K562 (cell line): ENCODE measurements around the gene LEMD3. TPM values are rescaled to one million over a fixed set of nuclear protein-coding genes. Genes with fewer than 3 reads are reported as not detected.

Experiments
- ATF4 ChIP-seq: fragments of 450-650 bp; formaldehyde crosslinking; IDR thresholded peaks from 2 replicates; pipeline ENCODE4 v1.4.0; 2022; ENCODE audit warnings: mild to moderate bottlenecking, moderate library complexity
- CCAR2 ChIP-seq: fragments of 200-400 bp; formaldehyde crosslinking; IDR thresholded peaks from 2 replicates; pipeline ENCODE4 v1.6.1; 2017; ENCODE audit warnings: mild to moderate bottlenecking, low read depth, low read length
- CLOCK ChIP-seq: fragments of 250-450 bp; sonication (Bioruptor Pico); IDR thresholded peaks from 2 replicates; pipeline ENCODE4 v1.4.0; 2020; ENCODE audit warnings: mild to moderate bottlenecking, moderate library complexity, borderline replicate concordance
- E2F8 ChIP-seq: fragments of 450-650 bp; IDR thresholded peaks from 2 replicates; pipeline ENCODE4 v1.7.1; 2018; ENCODE audit warnings: mild to moderate bottlenecking, low read depth; ENCODE audit not compliant: partially characterized antibody
- HDAC3 ChIP-seq: fragments of 450-650 bp; IDR thresholded peaks from 2 replicates; pipeline ENCODE4 v1.6.1; 2018; ENCODE audit warnings: borderline replicate concordance, mild to moderate bottlenecking, moderate library complexity; ENCODE audit not compliant: partially characterized antibody
- HES1 ChIP-seq: fragments of 450-650 bp; IDR thresholded peaks from 2 replicates; pipeline ENCODE4 v1.6.1; 2016; ENCODE audit warnings: low read depth, mild to moderate bottlenecking, moderate library complexity
- HOMEZ ChIP-seq: fragments of 250-450 bp; sonication (Bioruptor Pico); IDR thresholded peaks from 2 replicates; pipeline ENCODE4 v1.4.0; 2020; ENCODE audit warnings: mild to moderate bottlenecking, moderate library complexity
- KLF1 ChIP-seq: fragments of 450-650 bp; IDR thresholded peaks from 2 replicates; pipeline ENCODE4 v1.6.1; 2016; ENCODE audit warnings: missing genetic modification characterization, missing compliant biosample characterization
- NFE2L1 ChIP-seq: fragments of 450-650 bp; IDR thresholded peaks from 2 replicates; pipeline ENCODE4 v1.6.1; 2016; ENCODE audit warnings: missing genetic modification characterization, low read depth, mild to moderate bottlenecking, missing compliant biosample characterization, moderate library complexity, borderline replicate concordance
- NFRKB ChIP-seq: fragments of 450-650 bp; IDR thresholded peaks from 2 replicates; pipeline ENCODE4 v1.6.1; 2016; ENCODE audit warnings: low read depth
- NRF1 ChIP-seq, 2 experiments: fragments of 450-650 bp; IDR thresholded peaks in 1 of 2; conservative IDR thresholded peaks in 1 of 2; 2 replicates each; pipeline ENCODE4 v1.6.1; 2014; ENCODE audit warnings: mild to moderate bottlenecking in 2 of 2
- STAT5A ChIP-seq: IDR thresholded peaks from 2 replicates; pipeline ENCODE4 v1.6.1; 2012; ENCODE audit warnings: low read length, inconsistent platforms, borderline replicate concordance
- TBP ChIP-seq: optimal IDR thresholded peaks from 2 replicates; pipeline ENCODE3; 2011; ENCODE audit warnings: low read depth, low read length, improper control_type of control experiment
- TRIM28 ChIP-seq: fragments of 450-650 bp; IDR thresholded peaks from 2 replicates; pipeline ENCODE4 v1.6.1; 2017
- ZBTB34 ChIP-seq: fragments of 250-450 bp; sonication (Bioruptor Pico); IDR thresholded peaks from 2 replicates; pipeline ENCODE4 v1.8.0; 2021; ENCODE audit warnings: mild to moderate bottlenecking, moderate library complexity
- ZNF143 ChIP-seq: sonication (generic); formaldehyde crosslinking; IDR thresholded peaks from 2 replicates; pipeline ENCODE4 v1.9.0; 2022; ENCODE audit warnings: mild to moderate bottlenecking, missing genetic modification reagents
- ZNF217 ChIP-seq: sonication (generic); formaldehyde crosslinking; IDR thresholded peaks from 2 replicates; pipeline ENCODE4 v1.8.0; 2022; ENCODE audit warnings: mild to moderate bottlenecking, missing genetic modification reagents
- ZNF551 ChIP-seq: fragments of 250-450 bp; sonication (Bioruptor Pico); IDR thresholded peaks from 2 replicates; pipeline ENCODE4 v1.5.0; 2021; ENCODE audit warnings: mild to moderate bottlenecking, moderate library complexity
- polyA plus RNA-seq, 8 experiments: library from polyadenylated mRNA; depleted of rRNA in 4 of 8; stranded (reverse) in 5 of 8; unstranded in 3 of 8; fragments of >200 nt; fragmentation: Nextera tagmentation in 2 of 8; fragmentation: Illumina TruSeq in 1 of 8; extraction: Ambion mirVana in 2 of 8; extraction: Trizol in 1 of 8; gene quantifications; 2 replicates each; pipeline versions ENCODE4 v1.2.1 to v1.2.3, GENCODE V29; 2011 to 2014; ENCODE audit warnings: inconsistent platforms in 1 of 8, missing spikeins in 1 of 8
- total RNA-seq, 7 experiments: library from RNA; depleted of rRNA in 6 of 7; stranded (reverse); fragments of >200 nt in 6 of 7; fragmentation: Illumina TruSeq in 2 of 7; extraction: Trizol in 2 of 7; gene quantifications; 2 replicates each; pipeline versions ENCODE4 v1.2.1 to v1.2.3, GENCODE V29; 2011 to 2021; ENCODE audit warnings: low replicate concordance in 1 of 7

Gene LEMD3
- total and polyA plus RNA-seq, 9 of the 15 experiments (the other 6 are each of a cell fraction or from before 2014, with no cell fraction given): 6.8 to 37.4 (median 17.2) TPM

GRCh38 chr12:65182012-65182739, 12.8 kb downstream of the LEMD3 start (continued):
- no peak for TF ChIP-seq HES1
- TF ChIP-seq CCAR2: no peak
- no peak for TF ChIP-seq NFRKB
- no peak for TF ChIP-seq ZNF217
- TF ChIP-seq ZNF551 (CRISPR knock-in tag): no peak
- peak; percentile 70 for TF ChIP-seq ATF4 (CRISPR knock-in tag)
- no peak for TF ChIP-seq ZBTB34 (CRISPR knock-in tag)
- TF ChIP-seq TRIM28: no peak
- no peak for TF ChIP-seq STAT5A
- TF ChIP-seq NFE2L1 (tag): no peak
- TF ChIP-seq CLOCK (CRISPR knock-in tag): no peak
- no peak for TF ChIP-seq TBP
- no peak for TF ChIP-seq KLF1 (tag)
- TF ChIP-seq ZNF143 (CRISPR knock-in tag): no peak
- TF ChIP-seq HDAC3: peak; percentile 46
- no peak for TF ChIP-seq NRF1 (conservative IDR thresholded peaks at IDR 0.05 in 1 of 2, IDR thresholded peaks at IDR 0.05 in 1 of 2)
- TF ChIP-seq HOMEZ: no peak
- no peak for TF ChIP-seq E2F8
